KBM-7 (cell line): ENCODE measurements around the gene NAALADL1.
"Not testable (repeated sequence)": the region's sequence is repeated elsewhere in the genome, so short reads cannot be mapped to it uniquely, and the experiment has no call there.

Source experiments
- DNase-seq: peaks from one replicate; pipeline ENCODE4 v3.0.0-alpha.2; 2015
- in situ Hi-C: fragments of 300-500 bp; cut with MboI; formaldehyde crosslinking; loops from 2 replicates; pipeline ENCODE4 v1.14.3; 2020; ENCODE audit warnings: low sequenced_read_pairs, low pct_unique_long_range_greater_than_20kb, mixed read lengths

The NAALADL1 gene

DNA sequence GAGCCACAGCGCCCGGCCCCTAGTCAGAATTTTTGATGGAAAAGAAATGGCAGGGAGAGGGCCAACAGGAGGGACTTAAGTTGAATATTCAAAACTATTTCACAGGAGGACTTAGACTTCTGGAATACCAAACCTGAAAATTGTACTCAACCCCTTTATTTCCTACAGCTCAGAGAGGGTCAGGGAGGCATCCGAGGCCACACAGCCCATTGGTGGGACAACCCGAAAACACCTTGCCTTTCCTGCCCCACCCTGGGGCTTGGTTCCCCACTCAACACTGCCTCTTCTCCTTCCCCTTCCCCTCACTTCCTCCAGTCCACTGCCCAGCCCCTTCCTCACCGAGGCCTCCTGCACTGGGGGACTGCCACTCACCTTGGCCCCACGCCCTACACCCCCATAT, 1.4 kb downstream of the NAALADL1 start:
- in situ Hi-C loops = no loop called here

DNA sequence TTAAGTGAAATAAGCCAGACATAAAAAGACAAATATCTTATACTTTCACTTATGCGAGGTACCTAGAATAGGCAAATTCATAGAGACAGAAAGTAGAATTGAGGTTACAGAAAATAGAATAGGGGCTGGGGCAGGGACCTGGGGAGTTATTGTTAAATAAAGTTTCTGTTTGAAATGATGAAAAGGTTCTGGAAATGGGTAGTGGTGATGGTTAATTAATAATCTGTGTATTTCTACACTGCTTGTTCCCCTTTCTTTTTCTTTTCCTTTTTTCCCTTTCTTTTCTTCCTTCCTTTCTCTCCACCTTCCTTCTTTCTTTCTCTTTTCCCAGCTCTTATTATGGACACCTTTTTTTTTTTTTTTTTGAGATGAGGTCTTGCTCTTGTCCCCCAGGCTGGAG, 2.8 kb downstream of the NAALADL1 start:
- DNase-seq = no peak
- in situ Hi-C loops = no loop called here

More for the DNA sequence above, 1.4 kb downstream of the NAALADL1 start:
- no peak for DNase-seq

DNA sequence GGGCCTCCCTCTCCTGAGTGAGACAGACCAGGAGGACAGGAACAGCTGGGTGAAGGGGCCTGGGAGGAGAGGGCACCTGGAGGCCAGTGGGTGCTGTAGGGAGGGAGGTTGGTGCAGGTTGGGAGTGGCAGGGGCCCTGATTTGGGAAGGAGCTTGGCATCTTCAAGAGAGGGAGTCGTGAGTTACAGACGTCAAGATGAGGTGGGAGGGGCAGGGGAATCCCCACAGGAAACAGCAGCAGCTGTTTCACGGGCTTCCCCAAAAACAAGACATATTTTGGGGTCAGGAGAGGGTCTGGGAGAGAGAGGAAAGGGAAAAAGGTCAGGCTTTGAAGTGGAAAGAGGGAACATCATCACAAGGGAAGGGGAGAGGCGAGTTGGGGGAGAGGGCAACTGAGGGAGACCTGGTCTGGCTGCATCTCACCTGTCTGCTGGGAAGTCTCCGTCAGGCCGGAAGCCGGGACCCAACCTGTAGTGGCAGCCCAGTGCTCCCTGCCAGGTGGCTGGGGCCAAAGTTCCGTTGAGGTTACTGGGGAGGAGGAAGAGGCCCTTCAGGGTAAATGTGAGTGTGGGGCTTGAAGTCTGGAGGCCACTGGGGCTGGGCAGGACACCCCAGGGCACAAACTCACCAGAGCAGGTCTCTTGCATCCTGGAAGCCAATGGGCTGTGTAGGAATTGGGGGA, 4.4 kb downstream of the NAALADL1 start:
- in situ Hi-C loops = no loop called here
- DNase-seq = no peak

DNA sequence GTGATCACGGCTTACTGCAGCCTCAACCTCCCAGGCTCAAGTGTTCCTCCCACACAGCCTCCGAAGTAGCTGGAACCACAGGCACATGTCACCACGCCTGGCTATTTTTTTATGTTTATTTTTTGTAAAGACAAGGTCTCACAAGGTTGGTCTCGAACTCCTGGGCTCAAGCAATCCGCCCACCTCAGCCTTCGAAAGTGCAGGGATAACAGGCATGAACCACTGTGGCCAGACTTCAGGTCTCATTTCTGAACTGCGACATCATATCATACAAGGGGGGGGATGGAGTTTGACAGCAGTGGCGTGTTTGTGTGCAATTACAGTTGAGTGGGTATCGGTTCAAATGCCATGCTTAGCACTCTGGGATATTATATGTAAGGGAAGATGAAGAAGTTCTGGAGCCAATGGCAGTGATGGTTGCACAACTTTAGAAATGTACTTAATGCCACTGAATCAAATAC, 6.9 kb downstream of the NAALADL1 start:
- DNase-seq = no peak
- in situ Hi-C loops = no loop called here

DNA sequence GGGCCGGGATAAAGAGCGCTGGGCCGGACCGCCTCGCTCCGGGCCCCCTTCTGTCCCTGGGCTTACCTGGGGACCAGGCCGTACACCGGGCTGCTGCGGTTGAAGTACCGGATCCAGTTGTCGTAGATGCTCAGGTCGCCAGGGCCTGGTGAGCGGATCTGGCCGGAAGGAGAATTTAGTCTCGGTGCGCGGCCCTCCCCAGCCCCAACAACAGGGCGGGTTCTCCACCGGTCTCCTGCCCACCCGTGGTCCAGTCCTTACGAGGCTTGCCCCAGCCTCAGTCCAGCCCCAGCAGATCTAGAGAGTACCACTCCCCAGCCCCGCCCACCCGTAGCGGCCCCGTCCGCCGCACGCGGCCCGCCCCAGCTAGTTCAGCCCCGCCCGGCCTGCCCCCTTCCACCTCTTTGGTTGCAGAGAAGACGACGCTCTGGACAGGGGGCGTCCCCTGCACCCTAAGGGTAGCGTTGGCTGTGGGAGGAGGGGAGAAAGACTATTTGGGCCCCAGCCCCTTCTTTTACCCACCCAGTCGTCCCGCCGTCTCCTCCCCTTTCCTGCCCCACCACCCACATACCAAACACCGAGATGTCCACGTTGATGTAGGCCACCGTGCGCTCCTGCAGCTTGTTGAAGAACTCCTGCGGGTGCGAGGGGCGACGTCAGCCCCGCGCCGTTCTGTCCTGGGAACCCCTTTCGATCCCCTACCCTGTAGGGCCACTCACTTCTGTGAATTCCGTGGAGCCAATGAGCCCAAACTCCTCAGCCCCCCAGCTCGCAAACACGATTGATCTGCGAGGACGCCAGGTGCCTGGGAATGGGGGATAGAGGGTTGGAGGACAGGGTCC, 10.6 kb downstream of the NAALADL1 start:
- no peak for DNase-seq
- in situ Hi-C loops = no loop called here

DNA sequence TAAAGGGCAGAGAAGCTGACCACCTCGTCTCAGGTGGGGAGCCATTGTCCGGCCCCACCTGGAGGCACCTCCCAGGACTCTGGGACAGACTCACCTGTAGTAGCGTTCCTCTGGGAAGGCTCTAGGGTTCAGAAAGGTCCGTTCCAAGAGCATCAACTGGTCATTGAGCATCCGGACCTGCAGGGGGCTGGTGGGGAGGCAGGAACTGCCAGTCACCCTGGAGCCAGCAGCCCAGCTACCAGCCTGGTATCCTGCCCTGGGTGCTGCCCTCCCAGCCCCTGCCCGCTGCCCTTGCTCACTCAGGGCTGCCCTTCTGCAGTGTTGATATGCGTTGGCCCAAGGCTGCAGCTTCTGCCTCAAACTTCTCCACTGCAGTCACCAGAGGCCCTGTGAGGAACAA, 12.6 kb downstream of the NAALADL1 start:
- DNase-seq = no peak
- in situ Hi-C loops = no loop called here

DNA sequence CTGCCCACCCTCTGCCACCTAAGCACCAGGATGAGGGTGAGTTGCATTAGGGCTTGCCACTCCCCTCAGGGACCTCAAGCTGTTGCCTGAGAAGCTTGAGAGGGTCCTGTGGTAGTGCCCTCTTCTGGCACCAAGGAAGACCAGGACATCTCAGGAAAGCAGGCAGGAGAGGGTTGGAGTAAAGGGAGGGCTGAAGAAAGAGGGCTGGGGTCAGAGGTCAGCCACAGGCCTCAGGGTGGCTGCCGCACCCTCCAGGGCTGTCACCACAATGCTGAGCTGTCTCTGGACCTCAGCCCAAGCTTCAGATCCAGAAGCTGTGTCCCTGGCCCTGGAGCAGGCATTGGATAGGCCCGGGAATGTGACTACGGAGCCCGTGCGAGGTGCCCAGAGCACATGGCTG, 13.3 kb downstream of the NAALADL1 start:
- in situ Hi-C loops = no loop called here
- no peak for DNase-seq

DNA sequence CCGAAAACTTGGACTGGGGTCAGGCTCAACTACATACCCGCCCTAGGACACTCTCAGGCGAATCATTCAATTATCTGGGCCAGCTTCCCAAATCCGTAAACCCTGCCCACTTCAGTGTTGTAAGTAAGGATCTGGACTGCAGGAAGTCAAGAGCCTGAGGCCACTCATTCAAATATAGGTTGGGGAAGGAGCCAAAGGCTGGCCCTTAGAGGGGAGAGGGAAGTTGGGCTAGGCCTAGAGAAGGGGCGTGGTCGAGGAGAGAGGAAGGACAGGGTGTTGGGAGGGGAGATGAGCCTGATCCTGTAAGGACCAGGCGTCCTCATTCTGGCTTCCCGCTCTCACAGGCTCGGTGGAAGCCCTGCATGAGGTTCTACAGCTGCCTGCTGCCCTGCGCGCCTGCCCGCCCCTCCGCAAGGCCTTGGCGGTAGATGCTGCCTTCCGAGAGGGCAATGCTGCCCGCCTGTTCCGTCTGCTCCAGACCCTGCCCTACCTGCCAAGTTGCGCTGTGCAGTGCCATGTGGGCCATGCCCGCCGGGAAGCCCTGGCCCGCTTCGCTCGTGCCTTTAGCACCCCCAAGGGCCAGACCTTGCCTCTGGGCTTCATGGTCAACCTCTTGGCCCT, 14.4 kb downstream of the NAALADL1 start:
- in situ Hi-C loops = no loop called here
- peak; percentile 68 for DNase-seq

DNA sequence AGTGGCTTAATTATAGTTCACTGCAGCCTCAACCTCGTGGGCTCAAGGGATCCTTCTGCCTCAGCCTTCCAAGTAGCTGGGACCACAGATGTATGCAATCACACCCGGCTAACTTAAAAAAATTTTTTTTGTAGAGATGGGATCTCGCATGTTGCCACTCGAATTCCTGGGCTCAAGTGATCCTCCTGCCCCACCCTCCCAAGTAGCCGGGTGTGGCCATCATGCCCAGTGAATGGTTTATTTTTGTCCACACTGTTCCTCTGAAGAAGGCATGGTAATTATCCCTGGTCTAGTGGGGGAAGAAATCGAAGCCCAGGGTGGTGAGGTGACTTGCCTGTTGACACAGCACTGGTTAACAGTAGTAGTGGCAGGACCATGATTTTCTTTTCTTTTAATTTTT, 15.5 kb downstream of the NAALADL1 start:
- in situ Hi-C loops = no loop called here
- DNase-seq = no peak

DNA sequence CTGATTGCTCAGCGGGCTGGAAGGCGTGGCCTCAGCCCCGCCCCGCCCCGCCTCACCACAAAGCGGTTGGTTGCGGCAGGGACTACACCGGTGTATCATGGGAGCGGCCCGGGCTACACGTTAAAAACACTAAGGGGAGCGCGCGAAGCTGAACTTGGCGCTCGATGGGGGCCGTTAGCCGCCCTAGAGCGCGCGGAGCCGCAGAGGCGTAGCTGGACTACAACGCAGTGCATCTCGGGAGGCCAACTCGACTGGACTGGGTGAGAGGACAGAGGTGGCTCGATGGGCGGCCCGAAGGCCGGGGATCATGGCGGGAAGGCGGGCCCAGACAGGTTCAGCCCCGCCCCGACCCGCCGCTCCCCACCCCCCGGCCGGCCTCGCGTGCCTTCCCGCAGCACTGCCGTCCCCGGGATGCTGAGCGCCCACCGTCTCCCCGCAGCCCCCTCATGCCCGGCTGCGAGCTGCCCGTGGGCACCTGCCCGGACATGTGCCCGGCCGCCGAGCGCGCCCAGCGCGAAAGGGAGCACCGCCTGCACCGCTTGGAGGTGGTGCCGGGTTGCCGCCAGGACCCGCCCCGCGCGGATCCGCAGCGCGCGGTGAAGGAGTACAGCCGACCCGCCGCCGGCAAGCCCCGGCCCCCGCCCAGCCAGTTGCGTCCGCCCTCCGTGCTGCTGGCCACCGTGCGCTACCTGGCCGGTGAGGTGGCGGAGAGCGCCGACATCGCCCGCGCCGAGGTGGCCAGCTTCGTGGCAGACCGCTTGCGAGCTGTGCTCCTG, 17.3 kb downstream of the NAALADL1 start, which contains the start of gene SAC3D1:
Gene SAC3D1 (plus strand): TSS at position 364 of the 776 bp plus-strand sequence. CDS start 83 bp downstream, at position 447.
- in situ Hi-C loops = no loop called here

DNA sequence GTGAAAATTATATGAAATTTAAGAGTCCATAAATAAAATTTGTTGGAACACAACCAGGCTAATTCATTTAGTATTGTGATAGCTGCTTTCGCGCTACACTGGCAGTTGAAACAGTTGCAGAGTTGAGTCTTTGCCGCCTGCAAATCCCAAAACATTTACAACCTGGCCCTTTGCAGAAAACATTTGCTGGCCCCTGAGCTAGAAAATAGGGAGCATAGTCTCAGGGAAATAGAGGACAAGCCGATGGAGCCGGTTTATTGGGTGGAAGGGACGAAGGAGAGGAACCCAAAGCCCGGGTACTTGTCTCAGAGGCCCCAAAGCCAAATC, 17.9 kb downstream of the NAALADL1 start:
- in situ Hi-C loops = no loop called here
- DNase-seq = no peak

More for the DNA sequence above, 17.3 kb downstream of the NAALADL1 start, which contains the start of gene SAC3D1:
- peak; percentile 97 for DNase-seq

DNA sequence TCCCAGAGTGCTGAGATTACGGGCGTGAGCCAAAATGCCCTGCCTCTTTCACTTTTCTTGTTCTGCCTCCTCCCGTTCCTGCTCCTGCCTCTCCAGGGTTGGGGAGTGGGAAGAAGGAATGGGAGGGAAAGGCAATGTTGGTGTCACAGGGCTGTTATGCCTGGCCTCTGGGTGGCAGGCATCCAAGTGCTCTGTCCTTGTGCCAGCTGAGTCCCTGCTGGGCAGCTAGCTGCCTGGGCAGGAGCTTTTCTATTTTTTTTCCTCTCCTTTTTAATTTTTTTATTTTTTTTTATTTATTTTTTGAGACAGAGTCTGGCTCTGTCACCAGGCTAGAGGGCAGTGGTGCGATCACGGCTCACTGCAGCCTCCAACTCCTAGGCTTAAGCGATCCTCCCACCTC, 21.4 kb downstream of the NAALADL1 start:
- in situ Hi-C loops = no loop called here
- DNase-seq = no peak

DNA sequence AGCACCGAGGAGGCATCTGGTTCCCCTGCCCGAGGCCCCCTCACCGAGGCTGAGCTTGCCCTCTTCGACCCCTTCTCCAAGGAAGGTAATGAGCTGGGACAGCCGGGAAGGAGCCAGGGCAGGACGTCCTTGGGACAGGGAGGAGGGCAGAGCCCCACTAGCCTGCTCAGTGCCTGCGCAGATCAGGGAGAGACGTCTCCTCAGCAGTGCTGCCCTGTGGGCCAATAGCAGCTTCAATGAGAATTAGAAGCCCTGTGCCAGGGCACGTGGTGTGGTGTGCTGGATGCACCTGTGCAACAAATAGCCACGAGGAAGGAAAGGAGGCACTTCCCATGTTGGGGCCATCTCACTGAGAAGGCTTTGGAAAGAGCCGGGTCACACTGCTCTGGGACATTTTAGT, 22.8 kb downstream of the NAALADL1 start:
- in situ Hi-C loops = no loop called here

DNA sequence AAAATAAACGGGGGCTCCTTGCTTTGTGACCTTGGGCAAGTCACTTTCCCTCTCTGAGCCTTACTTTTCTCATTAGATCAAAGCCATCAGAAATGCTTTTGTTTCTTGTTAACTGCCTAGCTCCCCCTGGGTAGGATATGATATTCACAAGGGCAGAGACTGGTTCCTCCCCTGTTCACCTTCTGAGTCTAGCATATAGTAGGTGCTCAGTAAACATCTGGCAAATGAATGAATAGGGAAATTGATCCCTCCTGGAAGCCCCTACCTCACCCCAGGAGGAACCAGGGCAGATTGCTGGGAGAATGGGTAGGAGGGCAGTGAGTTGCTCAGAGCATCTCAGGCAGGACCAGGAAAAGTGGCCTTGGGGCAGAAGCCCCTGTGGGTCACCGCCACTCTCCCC, 23.9 kb downstream of the NAALADL1 start:
- DNase-seq = no peak
- in situ Hi-C loops = no loop called here

More for the DNA sequence above, 22.8 kb downstream of the NAALADL1 start:
- no peak for DNase-seq

DNA sequence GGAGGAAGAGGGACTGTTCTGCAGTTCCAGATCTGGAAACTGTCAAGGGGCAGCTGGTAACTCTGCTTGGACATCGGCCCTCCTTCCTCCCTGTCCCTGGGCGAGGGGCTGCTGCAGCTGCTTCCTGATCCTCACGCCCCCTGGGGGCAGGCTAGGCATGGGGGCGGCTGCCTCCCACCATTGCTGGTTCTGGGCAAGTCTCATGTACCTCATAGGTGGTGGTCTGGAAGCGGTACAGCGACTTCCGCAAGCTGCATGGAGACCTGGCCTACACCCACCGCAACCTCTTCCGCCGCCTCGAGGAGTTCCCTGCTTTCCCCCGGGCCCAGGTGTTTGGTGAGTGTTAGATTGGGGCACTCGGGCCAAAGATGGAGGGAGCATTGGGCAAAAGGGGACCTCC, 26.1 kb downstream of the NAALADL1 start:
- DNase-seq = no peak
- in situ Hi-C loops = no loop called here

DNA sequence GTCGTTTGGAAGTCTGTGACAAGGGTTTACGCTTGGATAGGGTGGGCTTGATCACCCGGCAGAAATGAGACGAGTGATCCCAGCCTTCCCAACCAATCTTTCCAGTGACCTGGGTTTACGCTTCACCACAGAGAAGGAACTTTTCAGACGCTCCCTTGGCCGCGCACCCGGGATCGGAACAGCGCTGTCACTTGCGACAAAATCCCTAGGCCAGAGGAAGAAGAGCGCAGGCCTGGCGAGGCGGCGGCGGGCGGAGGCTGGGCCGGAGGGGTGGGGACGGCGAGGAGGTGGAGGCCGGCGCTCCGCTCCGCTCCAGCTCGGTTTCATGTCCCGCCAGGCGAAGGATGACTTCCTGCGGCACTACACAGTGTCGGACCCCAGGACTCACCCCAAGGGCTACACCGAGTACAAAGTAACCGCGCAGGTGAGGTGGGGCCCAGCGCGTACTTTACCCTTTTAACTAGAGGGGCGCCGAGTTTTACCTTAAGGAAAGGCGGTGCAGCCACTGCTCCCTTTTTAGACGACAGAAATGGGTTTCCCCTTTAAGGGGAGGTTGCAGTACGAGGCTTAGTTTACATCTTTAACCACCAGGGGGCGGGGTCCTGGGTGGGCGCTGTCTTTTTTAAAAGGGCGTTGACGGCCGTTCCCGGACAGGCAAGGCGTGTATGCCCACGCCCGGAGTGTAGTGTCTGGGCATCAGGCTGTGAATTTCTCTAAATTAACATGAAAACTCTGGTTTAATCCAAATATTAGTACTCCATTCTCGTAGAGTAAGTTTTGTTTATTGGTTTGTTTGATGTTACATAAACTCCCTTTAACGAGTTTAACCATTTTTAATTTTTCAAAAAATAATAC, 30.9 kb downstream of the NAALADL1 start, which contains the start of gene SNX15:
Gene SNX15 (plus strand): TSS at position 227 of the 855 bp plus-strand sequence. CDS start 99 bp downstream, at position 326.
- DNase-seq = peak; percentile 98
- in situ Hi-C loops = no loop called here

DNA sequence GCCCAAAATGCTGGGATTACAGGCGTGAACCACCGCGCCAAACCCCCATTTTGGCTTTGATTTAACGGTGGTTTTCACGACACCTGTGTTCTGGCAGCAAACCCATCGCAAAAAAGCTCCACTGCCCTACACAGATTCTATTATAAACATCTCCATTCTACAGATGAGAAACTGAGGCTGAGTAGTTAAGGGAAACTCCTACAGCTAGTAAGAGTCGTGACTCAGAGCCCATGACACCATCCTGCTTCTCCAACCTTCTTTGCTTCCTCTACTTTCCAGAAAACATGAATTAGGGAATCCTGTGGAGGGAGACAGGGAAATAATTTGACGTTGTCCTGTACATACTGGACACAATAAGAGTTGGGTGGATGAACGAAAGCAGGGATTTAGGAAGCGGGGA, 31.5 kb downstream of the NAALADL1 start:
- in situ Hi-C loops = no loop called here
- DNase-seq = no peak

DNA sequence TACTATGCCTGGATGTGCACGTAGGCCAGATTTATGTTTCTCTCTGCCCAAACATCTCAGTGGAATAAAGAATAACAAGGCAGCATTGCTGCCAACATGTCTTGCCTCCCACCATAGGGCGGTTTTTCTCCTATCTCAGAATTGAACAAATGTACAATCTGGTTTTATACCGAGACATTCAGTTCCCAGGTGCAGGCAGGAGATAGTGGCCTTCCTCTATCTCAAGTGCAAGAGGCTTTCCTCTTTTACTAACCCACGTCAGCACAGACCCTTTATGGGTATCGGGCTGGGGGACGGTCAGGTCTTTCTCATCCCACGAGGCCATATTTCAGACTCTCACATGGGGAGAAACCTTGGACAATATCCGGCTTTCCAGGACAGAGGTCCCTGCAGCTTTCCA, 34.9 kb downstream of the NAALADL1 start:
- DNase-seq, in situ Hi-C loops: not testable (repeated sequence)
